HEK293T (cell line): Measurements from ENCODE around the gene TMEM151A.

ENCODE experiments used
- CTCF ChIA-PET: fragments of 350-600 bp; formaldehyde crosslinking; extraction: SDS; loops from one replicate; lab custom pipeline; 2021; ENCODE audit warnings: antibody characterized with exemption, inconsistent platforms; lab: Yijun Ruan, JAX
- POLR2A ChIA-PET: fragments of 350-600 bp; formaldehyde crosslinking; extraction: SDS; loops from one replicate; lab custom pipeline; 2020; ENCODE audit warnings: antibody characterized with exemption, inconsistent platforms; lab: Yijun Ruan, JAX
- DNase-seq: peaks from one replicate; pipeline ENCODE4 v3.0.0; 2012; ENCODE audit warnings: mixed read lengths; ENCODE audit errors: extremely low spot score
- ARNT ChIP-seq: fragments of 450-650 bp; IDR thresholded peaks from 2 replicates; pipeline ENCODE4 v1.6.1; 2017; ENCODE audit warnings: mild to moderate bottlenecking
- BHLHE40 ChIP-seq: fragments of 450-650 bp; IDR thresholded peaks from 2 replicates; pipeline ENCODE4 v1.6.1; 2016; ENCODE audit warnings: mild to moderate bottlenecking, moderate library complexity, borderline replicate concordance
- CTBP1 ChIP-seq: fragments of 450-650 bp; IDR thresholded peaks from 2 replicates; pipeline ENCODE4 v1.6.1; 2016; ENCODE audit warnings: borderline replicate concordance
- ELF4 ChIP-seq: fragments of 450-650 bp; IDR thresholded peaks from 2 replicates; pipeline ENCODE4 v1.6.1; 2017; ENCODE audit warnings: antibody characterized with exemption
- FOXA1 ChIP-seq: fragments of 450-650 bp; IDR thresholded peaks from 2 replicates; pipeline ENCODE4 v1.6.1; 2016; ENCODE audit warnings: mild to moderate bottlenecking
- FOXK2 ChIP-seq: fragments of 450-650 bp; IDR thresholded peaks from 2 replicates; pipeline ENCODE4 v1.6.1; 2016; ENCODE audit warnings: mild to moderate bottlenecking
- FOXM1 ChIP-seq: fragments of 450-650 bp; IDR thresholded peaks from 2 replicates; pipeline ENCODE4 v1.6.1; 2017; ENCODE audit warnings: mild to moderate bottlenecking, borderline replicate concordance
- HDGF ChIP-seq: fragments of 450-650 bp; IDR thresholded peaks from 2 replicates; pipeline ENCODE4 v1.6.1; 2017; ENCODE audit warnings: antibody characterized with exemption, borderline replicate concordance
- L3MBTL2 ChIP-seq: fragments of 450-650 bp; conservative IDR thresholded peaks from 2 replicates; pipeline ENCODE4 v1.6.1; 2016; ENCODE audit warnings: mild to moderate bottlenecking
- LEF1 ChIP-seq: fragments of 450-650 bp; IDR thresholded peaks from 2 replicates; pipeline ENCODE4 v1.6.1; 2017; ENCODE audit warnings: mild to moderate bottlenecking, borderline replicate concordance
- NFRKB ChIP-seq: fragments of 450-650 bp; IDR thresholded peaks from 2 replicates; pipeline ENCODE4 v1.6.1; 2016; ENCODE audit warnings: mild to moderate bottlenecking, moderate library complexity
- SP1 ChIP-seq: fragments of 450-650 bp; IDR thresholded peaks from 2 replicates; pipeline ENCODE4 v1.6.1; 2017
- SUZ12 ChIP-seq: fragments of 450-650 bp; IDR thresholded peaks from 2 replicates; pipeline ENCODE4 v1.6.1; 2016; ENCODE audit warnings: mild to moderate bottlenecking
- TARDBP ChIP-seq: fragments of 450-650 bp; IDR thresholded peaks from 2 replicates; pipeline ENCODE4 v1.6.1; 2016
- ZNF384 ChIP-seq: fragments of 450-650 bp; IDR thresholded peaks from 2 replicates; pipeline ENCODE4 v1.6.1; 2016
- TF ChIP-seq, protein P1 (sequence below): fragments of 450-650 bp; IDR thresholded peaks from 2 replicates; pipeline ENCODE4 v1.6.1; 2016

Gene TMEM151A

DNA sequence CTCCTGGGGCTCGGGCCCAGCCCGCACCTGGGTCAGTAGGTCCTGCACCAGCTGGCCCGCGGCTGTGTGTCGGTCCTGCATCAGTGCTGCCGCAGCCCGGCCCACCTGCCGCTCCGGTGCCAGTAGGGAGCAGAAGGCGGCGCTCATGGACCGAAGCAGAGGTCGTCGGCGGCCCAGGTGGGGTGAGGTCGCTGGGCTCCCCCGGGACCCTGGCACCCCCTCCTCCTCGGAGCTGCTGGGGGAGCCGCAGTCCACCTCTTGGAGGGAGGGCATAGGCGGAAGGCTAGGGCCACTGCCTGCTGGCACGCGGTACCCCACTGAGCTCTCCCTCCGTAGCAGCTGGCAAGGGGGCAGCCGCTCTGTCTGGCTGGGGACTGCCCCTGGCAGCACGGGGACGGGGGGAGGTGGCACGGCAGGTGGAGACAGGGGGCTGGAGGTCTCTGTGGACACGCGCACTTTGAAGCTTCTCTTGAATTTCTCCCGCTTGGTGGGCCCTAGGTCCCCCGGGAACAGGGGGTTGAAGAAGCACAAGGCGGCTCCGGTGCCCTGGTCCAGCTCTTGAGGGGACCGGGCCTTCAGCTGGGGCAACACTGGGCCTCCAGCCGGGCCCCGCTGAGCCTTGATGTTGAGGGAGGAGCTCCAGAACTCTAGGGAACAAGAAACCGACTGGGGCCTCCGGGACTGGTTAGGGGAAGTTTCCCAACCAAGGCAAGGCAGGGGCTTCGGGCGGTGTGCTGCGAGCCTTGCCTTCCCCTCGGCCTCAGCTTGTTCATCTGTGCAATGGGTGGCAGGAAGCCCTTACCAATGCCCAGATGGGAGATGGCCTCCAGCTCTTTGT is 43.1 kb downstream of the TMEM151A start:
- DNase-seq, result no peak
- ChIA-PET POLR2A (interaction anchor here (1.3 to 2.0 kb wide), 4 partner anchors 9 to 46 kb away, joined by 4 to 8 read pairs (median 6); partner anchors contain the start of gene YIF1A), CTCF (interaction anchor here (2.4 kb wide), 1 partner anchor 22 kb away, joined by 21 read pairs; no protein-coding TSS in a partner anchor)
- TF ChIP-seq FOXM1, result no peak
- TF ChIP-seq HDGF, result no peak
- TF ChIP-seq NFRKB, result no peak
- no peak for TF ChIP-seq SP1
- TF ChIP-seq, protein P1, sequence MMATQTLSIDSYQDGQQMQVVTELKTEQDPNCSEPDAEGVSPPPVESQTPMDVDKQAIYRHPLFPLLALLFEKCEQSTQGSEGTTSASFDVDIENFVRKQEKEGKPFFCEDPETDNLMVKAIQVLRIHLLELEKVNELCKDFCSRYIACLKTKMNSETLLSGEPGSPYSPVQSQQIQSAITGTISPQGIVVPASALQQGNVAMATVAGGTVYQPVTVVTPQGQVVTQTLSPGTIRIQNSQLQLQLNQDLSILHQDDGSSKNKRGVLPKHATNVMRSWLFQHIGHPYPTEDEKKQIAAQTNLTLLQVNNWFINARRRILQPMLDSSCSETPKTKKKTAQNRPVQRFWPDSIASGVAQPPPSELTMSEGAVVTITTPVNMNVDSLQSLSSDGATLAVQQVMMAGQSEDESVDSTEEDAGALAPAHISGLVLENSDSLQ, result no peak
- no peak for TF ChIP-seq FOXA1
- TF ChIP-seq CTBP1, result no peak
- no peak for TF ChIP-seq SUZ12
- TF ChIP-seq FOXK2, result no peak
- TF ChIP-seq LEF1, result no peak
- TF ChIP-seq L3MBTL2, result no peak
- no peak for TF ChIP-seq TARDBP
- no peak for TF ChIP-seq ARNT
- no peak for TF ChIP-seq BHLHE40
- no peak for TF ChIP-seq ELF4
- TF ChIP-seq ZNF384, result no peak

DNA sequence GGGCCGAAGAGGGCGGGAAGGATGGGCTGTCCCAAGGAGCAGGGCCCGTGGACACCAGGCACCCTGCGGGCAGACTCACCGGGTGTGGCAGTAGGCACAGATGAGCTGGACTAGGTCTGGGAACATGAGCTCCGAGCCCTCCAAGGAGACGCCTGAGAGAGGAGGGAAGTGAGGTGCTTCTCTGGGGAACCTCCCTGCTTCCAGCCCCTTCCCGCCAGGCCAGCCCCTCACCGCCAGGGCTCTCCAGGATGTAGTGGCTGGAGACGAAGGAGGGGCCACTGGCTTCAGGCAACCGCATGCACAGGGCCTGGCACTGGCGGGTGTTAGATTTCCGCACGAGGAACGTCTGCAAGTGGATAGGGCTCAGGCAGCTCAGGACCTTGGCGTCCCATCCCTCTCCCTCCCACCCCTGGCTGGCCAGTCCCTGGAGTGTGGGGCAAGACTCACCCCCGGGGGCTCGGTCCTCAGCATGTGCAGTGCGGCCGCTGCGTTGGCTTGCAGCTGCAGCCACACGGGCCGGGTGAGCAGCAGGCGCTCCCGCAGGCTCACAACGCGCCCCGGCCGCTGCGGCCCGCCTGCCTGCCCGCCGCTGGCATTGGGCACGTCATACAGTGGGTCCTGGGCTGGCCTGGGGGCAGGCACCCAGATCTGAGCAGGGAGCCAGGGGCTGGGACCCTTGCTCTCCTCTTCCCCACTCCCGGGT is 44.0 kb downstream of the TMEM151A start:
- CTCF ChIA-PET, result interaction anchor here (2.4 kb wide), 1 partner anchor 23 kb away, joined by 21 read pairs; no protein-coding TSS in a partner anchor
- POLR2A ChIA-PET, result interaction anchor here (1.0 to 2.0 kb wide), 6 partner anchors 8 to 47 kb away, joined by 3 to 8 read pairs (median 5); partner anchors contain the start of genes B4GAT1 and YIF1A
- TF ChIP-seq LEF1, result no peak
- TF ChIP-seq L3MBTL2, result no peak
- TF ChIP-seq BHLHE40, result no peak
- TF ChIP-seq ZNF384, result no peak
- no peak for TF ChIP-seq CTBP1
- no peak for TF ChIP-seq FOXM1
- TF ChIP-seq TARDBP, result no peak
- TF ChIP-seq ELF4, result no peak
- TF ChIP-seq ARNT, result no peak
- TF ChIP-seq FOXK2, result no peak
- TF ChIP-seq NFRKB, result no peak
- no peak for TF ChIP-seq HDGF
- TF ChIP-seq, protein P1, result no peak
- no peak for TF ChIP-seq SUZ12
- TF ChIP-seq FOXA1, result no peak
- no peak for DNase-seq

DNA sequence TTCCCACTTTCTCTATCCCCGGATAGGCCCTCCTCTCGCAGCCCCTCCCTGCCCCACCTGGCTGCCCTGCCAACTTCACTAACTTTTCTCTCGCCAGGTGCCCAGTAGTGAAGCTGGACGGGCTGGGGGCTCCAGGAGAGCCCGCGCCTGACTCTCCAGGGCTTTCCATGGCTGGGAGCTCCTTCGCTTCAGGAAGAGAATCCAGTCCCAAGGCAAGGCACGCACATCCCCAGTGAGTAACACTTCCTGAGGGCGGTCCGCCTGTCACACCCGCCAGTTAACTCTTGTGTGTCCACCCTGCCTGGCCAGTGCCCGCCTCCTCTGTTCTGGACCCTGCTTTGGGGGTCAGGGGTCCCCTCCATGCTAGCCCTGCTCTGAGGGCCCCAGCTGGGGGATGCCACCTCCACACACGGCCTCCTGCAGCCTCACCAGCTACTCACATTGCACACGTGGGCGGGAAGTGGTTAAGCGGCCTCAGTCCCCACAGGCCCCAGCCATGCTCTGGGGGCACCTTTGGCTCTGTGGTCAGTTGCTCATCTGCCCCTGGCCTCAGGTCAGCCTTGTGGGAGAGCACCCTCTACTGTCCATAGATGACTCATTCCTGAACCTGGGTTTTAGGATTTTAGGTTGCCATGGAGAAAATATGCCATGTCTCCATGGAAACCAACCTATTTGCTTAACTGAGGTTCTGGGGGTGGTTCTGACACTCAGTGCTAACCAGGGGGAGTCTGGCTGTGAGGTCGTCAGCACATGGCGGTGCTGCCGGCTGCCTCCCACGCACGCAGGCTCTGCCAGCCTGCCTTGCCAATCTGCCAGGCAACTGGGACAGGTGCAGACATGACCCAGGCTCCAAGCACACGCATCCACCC is 44.8 kb downstream of the TMEM151A start, which contains the start of gene RIN1:
TSS of gene RIN1 (minus strand) at position 201 of the 869 bp plus-strand sequence. CDS start at position 169, 32 bp downstream.
- ChIA-PET POLR2A (interaction anchor here (1.0 to 2.0 kb wide), 5 partner anchors 7 to 47 kb away, joined by 3 to 8 read pairs (median 6); partner anchors contain the start of genes B4GAT1 and YIF1A), CTCF (interaction anchor here (2.4 kb wide), 1 partner anchor 24 kb away, joined by 21 read pairs; no protein-coding TSS in a partner anchor)
- DNase-seq, result no peak
- no peak for TF ChIP-seq ELF4
- no peak for TF ChIP-seq LEF1
- no peak for TF ChIP-seq ZNF384
- no peak for TF ChIP-seq CTBP1

DNA sequence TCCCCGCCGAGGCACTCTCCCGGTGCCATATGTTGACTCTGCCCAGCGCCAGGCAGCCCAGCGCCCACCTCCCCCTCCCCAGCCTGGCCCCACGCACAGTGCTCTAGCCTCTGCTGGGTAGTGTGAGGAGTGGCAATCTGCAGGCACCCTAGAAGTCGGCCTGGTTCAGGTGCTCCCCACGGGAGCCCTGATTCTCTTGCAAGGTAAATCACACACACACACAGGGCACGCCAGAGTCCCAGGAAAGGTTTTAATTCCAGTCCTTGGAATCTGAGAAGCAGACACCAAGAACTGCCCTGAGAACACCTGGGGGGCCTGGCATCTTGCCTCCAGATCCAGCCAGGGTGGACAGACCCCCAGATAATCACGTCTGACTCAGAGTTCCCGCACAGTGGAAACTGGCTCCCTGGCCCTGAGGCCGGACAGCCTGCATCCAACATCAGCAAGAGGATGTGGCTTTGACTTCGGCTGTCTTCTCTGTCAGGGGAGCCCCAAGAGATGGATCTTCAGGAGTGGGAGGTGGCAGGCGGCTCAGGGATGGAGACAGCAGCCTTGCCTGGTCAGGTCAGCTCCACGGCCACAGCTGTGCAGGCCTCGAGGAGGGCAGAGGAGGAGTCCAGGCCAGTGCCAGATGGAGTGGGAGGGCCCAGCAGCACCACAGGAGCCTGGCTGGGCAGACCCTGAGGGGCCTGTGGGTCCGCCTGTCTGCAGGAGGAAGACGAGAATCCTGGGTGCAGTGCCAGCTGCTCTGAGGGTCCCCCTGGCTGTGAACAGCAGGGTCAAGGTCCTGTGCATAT is 45.6 kb downstream of the TMEM151A start:
- no peak for DNase-seq
- POLR2A ChIA-PET, result interaction anchor here (1.0 kb wide), 1 partner anchor 10 kb away, joined by 3 read pairs; the partner anchor contains the start of gene B4GAT1
- CTCF ChIA-PET, result interaction anchor here (1.3 kb wide), 1 partner anchor 26 kb away, joined by 5 read pairs; no protein-coding TSS in a partner anchor
- TF ChIP-seq TARDBP (no peak), SUZ12 (no peak), CTBP1 (no peak), ELF4 (no peak), FOXK2 (no peak), ZNF384 (no peak), NFRKB (no peak), FOXM1 (no peak), FOXA1 (no peak), HDGF (no peak), SP1 (no peak), L3MBTL2 (no peak), BHLHE40 (no peak)
- TF ChIP-seq, protein P1, result no peak
